ENCODE data around the gene KLF7.

DNA sequence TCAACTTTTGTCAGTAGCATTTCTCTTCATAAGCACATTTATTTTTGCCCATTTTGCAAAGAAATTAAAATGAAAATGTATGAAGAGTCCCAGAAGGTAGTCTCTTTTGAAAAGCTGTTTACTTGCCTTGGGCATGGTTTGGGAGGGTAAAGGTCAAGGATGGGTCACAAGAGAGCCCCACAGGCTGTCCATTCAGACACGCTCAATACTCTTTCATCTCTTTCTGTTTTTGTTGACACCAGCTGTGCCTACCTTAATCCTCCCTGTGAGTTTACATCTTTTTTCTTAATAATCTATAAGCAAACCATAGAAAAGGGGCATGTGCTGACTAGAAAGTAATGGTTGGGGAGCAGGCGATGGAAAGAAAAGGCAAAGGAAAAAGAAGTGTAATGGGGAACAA is 49.6 kb upstream of the KLF7 start:
- TF ChIP-seq POLR2A (IDR thresholded peaks at IDR 0.05; ENCODE audit: low read length): no peak
- TF ChIP-seq TP53 (CRISPR knock-in tag; IDR thresholded peaks at IDR 0.05): no peak
- TF ChIP-seq, protein P1, sequence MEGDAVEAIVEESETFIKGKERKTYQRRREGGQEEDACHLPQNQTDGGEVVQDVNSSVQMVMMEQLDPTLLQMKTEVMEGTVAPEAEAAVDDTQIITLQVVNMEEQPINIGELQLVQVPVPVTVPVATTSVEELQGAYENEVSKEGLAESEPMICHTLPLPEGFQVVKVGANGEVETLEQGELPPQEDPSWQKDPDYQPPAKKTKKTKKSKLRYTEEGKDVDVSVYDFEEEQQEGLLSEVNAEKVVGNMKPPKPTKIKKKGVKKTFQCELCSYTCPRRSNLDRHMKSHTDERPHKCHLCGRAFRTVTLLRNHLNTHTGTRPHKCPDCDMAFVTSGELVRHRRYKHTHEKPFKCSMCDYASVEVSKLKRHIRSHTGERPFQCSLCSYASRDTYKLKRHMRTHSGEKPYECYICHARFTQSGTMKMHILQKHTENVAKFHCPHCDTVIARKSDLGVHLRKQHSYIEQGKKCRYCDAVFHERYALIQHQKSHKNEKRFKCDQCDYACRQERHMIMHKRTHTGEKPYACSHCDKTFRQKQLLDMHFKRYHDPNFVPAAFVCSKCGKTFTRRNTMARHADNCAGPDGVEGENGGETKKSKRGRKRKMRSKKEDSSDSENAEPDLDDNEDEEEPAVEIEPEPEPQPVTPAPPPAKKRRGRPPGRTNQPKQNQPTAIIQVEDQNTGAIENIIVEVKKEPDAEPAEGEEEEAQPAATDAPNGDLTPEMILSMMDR (IDR thresholded peaks at IDR 0.05): no peak
- no peak for TF ChIP-seq EP300 (IDR thresholded peaks at IDR 0.05)

All from A549 (cell line).